ENCODE data around the gene CCT5. TPM values are rescaled to one million over a fixed set of nuclear protein-coding genes. Genes with fewer than 3 reads are reported as not detected.

Gene CCT5
- total and polyA plus RNA-seq, 12 donors, result 54.7 to 247 (median 95.9) TPM

DNA sequence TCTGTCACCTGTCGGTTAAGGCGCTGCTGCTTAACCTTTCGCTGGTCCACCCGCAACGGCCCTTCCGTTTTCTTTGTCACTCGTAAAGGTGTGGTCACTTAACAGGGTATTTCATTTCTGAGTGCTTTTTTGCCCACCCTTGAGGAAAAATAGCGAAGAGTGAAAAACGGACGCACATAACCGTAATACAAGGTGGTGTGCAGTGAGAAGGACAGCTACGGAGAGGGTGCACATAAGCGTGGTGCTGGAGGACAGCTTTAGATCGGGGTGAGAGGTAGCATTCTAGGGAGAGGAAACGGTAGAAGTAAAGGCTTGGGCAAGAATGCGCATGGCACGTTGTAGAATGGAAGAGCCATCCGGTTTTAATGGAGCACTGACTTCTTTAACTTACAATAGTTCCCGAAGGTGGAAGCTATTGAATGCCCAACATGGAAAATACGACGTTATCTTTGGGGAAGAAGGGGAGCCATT, 761 bp downstream of the CCT5 start:
- 1% methylated on average over 21 of the region's 21 CpGs for WGBS, 2 donors
- Histone ChIP-seq H3K27ac (peak overlapping the region in 9 of 10 donors; percentile 88 to 98 (median 96)), H3K9me3 (no peaks in the 10 kb centered on the region), H3K4me3 (peak overlapping the region; percentile 57 to 100 (median 87)), H3K27me3 (no peaks in the 10 kb centered on the region), H3K36me3 (peaks cover 0 to 33% (median 3%) of the 10 kb centered on the region in 9 donors), H3K4me1 (peaks cover 4 to 45% (median 30%) of the 10 kb centered on the region in 9 donors)
- DNase-seq (no peak), ATAC-seq (no peak)
- TF ChIP-seq, protein P1, sequence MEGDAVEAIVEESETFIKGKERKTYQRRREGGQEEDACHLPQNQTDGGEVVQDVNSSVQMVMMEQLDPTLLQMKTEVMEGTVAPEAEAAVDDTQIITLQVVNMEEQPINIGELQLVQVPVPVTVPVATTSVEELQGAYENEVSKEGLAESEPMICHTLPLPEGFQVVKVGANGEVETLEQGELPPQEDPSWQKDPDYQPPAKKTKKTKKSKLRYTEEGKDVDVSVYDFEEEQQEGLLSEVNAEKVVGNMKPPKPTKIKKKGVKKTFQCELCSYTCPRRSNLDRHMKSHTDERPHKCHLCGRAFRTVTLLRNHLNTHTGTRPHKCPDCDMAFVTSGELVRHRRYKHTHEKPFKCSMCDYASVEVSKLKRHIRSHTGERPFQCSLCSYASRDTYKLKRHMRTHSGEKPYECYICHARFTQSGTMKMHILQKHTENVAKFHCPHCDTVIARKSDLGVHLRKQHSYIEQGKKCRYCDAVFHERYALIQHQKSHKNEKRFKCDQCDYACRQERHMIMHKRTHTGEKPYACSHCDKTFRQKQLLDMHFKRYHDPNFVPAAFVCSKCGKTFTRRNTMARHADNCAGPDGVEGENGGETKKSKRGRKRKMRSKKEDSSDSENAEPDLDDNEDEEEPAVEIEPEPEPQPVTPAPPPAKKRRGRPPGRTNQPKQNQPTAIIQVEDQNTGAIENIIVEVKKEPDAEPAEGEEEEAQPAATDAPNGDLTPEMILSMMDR (IDR thresholded peaks at IDR 0.05), result no peak
- intact Hi-C loops (cut with DNase I), result no loop called here

DNA sequence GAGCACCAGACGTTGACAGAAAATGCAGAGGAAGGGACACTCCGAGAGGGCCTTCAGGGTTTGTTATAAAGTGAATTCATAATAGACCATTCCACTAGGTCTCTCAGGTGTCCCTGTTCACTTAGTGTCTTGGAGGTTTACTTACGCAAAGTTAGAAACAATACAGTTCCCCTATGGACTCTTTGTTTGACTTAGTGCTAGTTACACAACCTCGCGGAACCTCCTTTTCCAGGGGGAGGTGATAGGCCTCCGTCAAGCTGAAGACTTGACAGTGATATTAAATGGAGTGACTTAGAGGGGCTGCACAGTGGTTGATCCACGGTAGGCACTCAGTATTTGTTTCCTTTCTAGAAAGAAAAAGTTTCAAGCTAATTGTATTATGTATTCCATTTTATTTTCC, 1.3 kb downstream of the CCT5 start:
- Histone ChIP-seq H3K4me3 (peak overlapping the region in 9 of 10 donors; percentile 57 to 100 (median 83)), H3K9me3 (no peaks in the 10 kb centered on the region), H3K27ac (peak overlapping the region in 1 of 10 donors; percentile 93), H3K27me3 (no peaks in the 10 kb centered on the region), H3K4me1 (peaks cover 4 to 45% (median 30%) of the 10 kb centered on the region in 9 donors), H3K36me3 (peaks cover 0 to 39% (median 9%) of the 10 kb centered on the region in 9 donors)
- 43 to 47% methylated on average over 7 of the region's 7 CpGs for WGBS, 2 donors
- TF ChIP-seq, protein P1 (IDR thresholded peaks at IDR 0.05), result no peak
- intact Hi-C loops (cut with DNase I), result no loop called here
- ATAC-seq (no peak), DNase-seq (no peak)

DNA sequence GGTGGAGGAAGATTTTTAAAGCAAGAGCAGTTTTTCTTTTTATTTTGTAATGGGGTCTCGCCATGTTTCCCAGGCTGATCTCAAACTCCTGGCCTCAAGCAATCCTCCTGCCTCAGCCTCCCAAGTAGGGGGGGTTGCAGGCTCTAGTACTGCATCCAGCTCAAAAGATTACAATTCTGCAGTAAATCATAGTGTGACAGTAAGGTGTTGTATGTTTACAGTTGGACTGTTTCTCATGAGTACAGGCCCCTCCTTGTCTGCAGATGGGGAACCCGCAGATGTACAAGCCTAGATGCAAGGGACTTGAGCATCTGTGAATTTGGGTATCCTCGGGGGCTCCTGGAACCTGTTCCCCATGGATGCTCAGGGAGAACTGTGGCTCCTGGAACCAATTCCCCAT, 3.3 kb downstream of the CCT5 start:
- intact Hi-C loops (cut with DNase I), result no loop called here
- Histone ChIP-seq H3K36me3 (peaks cover 0 to 59% (median 28%) of the 10 kb centered on the region in 9 donors), H3K27ac (no peak overlapping the region), H3K27me3 (no peaks in the 10 kb centered on the region), H3K4me1 (peaks cover 4 to 39% (median 28%) of the 10 kb centered on the region in 9 donors), H3K9me3 (no peaks in the 10 kb centered on the region), H3K4me3 (no peak overlapping the region)
- ATAC-seq (no peak), DNase-seq (no peak)
- TF ChIP-seq, protein P1 (IDR thresholded peaks at IDR 0.05), result no peak
- 93% methylated on average over 3 of the region's 3 CpGs for WGBS, 2 donors

DNA sequence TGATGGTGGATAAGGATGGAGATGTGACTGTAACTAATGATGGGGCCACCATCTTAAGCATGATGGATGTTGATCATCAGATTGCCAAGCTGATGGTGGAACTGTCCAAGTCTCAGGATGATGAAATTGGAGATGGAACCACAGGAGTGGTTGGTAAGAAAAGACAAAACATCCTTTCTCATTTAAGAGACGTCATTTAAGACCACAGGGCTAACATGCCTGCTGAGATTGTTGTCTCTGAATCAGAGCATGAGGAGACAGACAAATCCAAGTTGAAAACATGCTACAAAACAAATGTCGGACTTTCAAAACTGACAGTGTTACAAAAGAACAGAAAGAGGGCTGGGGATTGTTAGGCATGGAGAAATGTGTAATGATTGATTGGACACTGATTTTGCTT, 4.6 kb downstream of the CCT5 start:
- intact Hi-C loops (cut with DNase I), result no loop called here
- WGBS, 2 donors, result 39 to 55% methylated on average over 2 of the region's 2 CpGs
- H3K4me1 ChIP-seq, result peaks cover 0 to 31% (median 20%) of the 10 kb centered on the region in 9 donors
- DNase-seq (no peak), ATAC-seq (no peak)
- H3K27ac ChIP-seq, result no peak overlapping the region
- H3K9me3 ChIP-seq, result no peaks in the 10 kb centered on the region
- peaks cover 0 to 72% (median 40%) of the 10 kb centered on the region in 9 donors for H3K36me3 ChIP-seq
- TF ChIP-seq, protein P1 (IDR thresholded peaks at IDR 0.05), result no peak
- H3K4me3 ChIP-seq, result no peak overlapping the region
- no peaks in the 10 kb centered on the region for H3K27me3 ChIP-seq

Measured in heart right ventricle (tissue), 16 donors.